Astrocyte (in vitro differentiated cells and primary cell): ENCODE measurements around the gene KIAA0319L. TPM values are rescaled to one million over a fixed set of nuclear protein-coding genes. Genes with fewer than 3 reads are reported as not detected.

Experiments
- DNase-seq: peaks from one replicate; pipeline ENCODE4 v3.0.0-alpha.2; 2010; ENCODE audit warnings: low read depth
- FAIRE-seq: peaks from 2 replicates; lab custom pipeline; 2011; peaks lifted over from hg19 to GRCh38; lab: Jason Lieb, UNC
- H2AFZ ChIP-seq: 2 replicates; pipeline ENCODE4 v1.6.0; 2012; ENCODE audit warnings: low read depth, low read length, inconsistent platforms
- H3K27ac ChIP-seq: 2 replicates; pipeline ENCODE4 v1.5.1; 2011; ENCODE audit warnings: low read depth, low read length, inconsistent platforms
- H3K27me3 ChIP-seq: 2 replicates; pipeline ENCODE4 v1.6.0; 2011; ENCODE audit warnings: low read length, inconsistent platforms; ENCODE audit not compliant: insufficient read depth
- H3K36me3 ChIP-seq: 2 replicates; pipeline ENCODE4 v1.5.1; 2011; ENCODE audit warnings: low read length, inconsistent platforms; ENCODE audit not compliant: insufficient read depth
- H3K4me1 ChIP-seq: 2 replicates; pipeline ENCODE4 v1.5.1; 2011; ENCODE audit warnings: low read length, inconsistent platforms; ENCODE audit not compliant: insufficient read depth
- H3K4me2 ChIP-seq: 2 replicates; pipeline ENCODE4 v1.6.0; 2012; ENCODE audit warnings: low read length, inconsistent platforms
- H3K4me3 ChIP-seq: 2 replicates; pipeline ENCODE4 v1.5.1; 2011; ENCODE audit warnings: low read depth, mild to moderate bottlenecking, low read length, inconsistent platforms; ENCODE audit not compliant: insufficient read depth
- H3K79me2 ChIP-seq: 2 replicates; pipeline ENCODE4 v1.6.0; 2012; ENCODE audit warnings: mild to moderate bottlenecking, low read length, inconsistent platforms; ENCODE audit not compliant: insufficient read depth
- H3K9ac ChIP-seq: 2 replicates; pipeline ENCODE4 v1.6.0; 2012; ENCODE audit warnings: mild to moderate bottlenecking, low read length, inconsistent platforms
- H3K9me3 ChIP-seq: 2 replicates; pipeline ENCODE4 v1.5.1; 2012; ENCODE audit warnings: low read depth, mild to moderate bottlenecking, low read length, inconsistent platforms; ENCODE audit not compliant: insufficient read depth
- H4K20me1 ChIP-seq: 2 replicates; pipeline ENCODE4 v1.6.0; 2012; ENCODE audit warnings: low read length, inconsistent platforms; ENCODE audit not compliant: insufficient read depth
- H3K27ac Mint-ChIP-seq: one replicate; pipeline ENCODE4 v1.8.0; 2021; ENCODE audit warnings: mild to moderate bottlenecking, mixed read lengths; ENCODE audit not compliant: unreplicated experiment
- H3K27me3 Mint-ChIP-seq: one replicate; pipeline ENCODE4 v1.8.0; 2021; ENCODE audit warnings: low read depth, mixed read lengths; ENCODE audit not compliant: unreplicated experiment
- H3K36me3 Mint-ChIP-seq: one replicate; pipeline ENCODE4 v1.8.0; 2021; ENCODE audit warnings: low read depth, mixed read lengths; ENCODE audit not compliant: unreplicated experiment
- H3K4me1 Mint-ChIP-seq: one replicate; pipeline ENCODE4 v1.8.0; 2021; ENCODE audit warnings: low read depth, mixed read lengths; ENCODE audit not compliant: unreplicated experiment
- H3K4me3 Mint-ChIP-seq: one replicate; pipeline ENCODE4 v1.8.0; 2021; ENCODE audit warnings: mild to moderate bottlenecking, moderate library complexity, mixed read lengths; ENCODE audit not compliant: unreplicated experiment
- H3K9me3 Mint-ChIP-seq: one replicate; pipeline ENCODE4 v1.8.0; 2021; ENCODE audit warnings: mild to moderate bottlenecking, mixed read lengths; ENCODE audit not compliant: unreplicated experiment
- CTCF ChIP-seq: IDR thresholded peaks from 2 replicates; pipeline ENCODE4 v1.5.1; 2011; ENCODE audit warnings: low read depth, mild to moderate bottlenecking, inconsistent platforms, low read length, moderate library complexity; ENCODE audit not compliant: insufficient read depth
- EZH2 ChIP-seq: IDR thresholded peaks from 2 replicates; pipeline ENCODE4 v1.6.1; 2012; ENCODE audit warnings: mild to moderate bottlenecking, low read length, inconsistent platforms; ENCODE audit not compliant: insufficient read depth
- total RNA-seq: library from RNA; stranded (reverse); gene quantifications from 2 replicates; pipeline ENCODE4 v1.2.1, GENCODE V29; 2021

The KIAA0319L gene
- total RNA-seq, 1 donor from 2014 or later = 42.5 TPM

DNA sequence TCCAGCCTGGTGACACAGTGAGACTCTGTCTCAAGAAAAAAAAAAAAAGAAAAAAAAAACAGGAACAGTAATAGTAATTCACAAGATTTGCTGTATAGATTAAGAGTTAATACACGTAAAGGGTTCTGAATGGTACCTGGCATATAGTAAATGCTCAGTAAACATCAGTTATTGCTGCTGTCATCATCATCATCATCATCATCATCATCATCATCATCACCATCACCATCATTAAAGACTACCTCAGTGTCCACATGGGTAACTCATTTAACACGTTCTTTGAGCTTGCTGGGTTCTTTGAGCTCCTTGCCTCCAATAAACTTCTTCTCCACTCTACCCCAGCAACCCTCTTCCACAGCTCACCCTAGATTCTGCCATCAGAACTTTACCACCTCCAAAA, 55.0 kb downstream of the KIAA0319L start:
- Histone ChIP-seq H3K4me3 (no peak overlapping the region), H4K20me1 (peaks cover 41% of the 10 kb centered on the region), H3K36me3 (no peaks in the 10 kb centered on the region), H2AFZ (no peak overlapping the region), H3K4me1 (peaks cover 11% of the 10 kb centered on the region), H3K9ac (no peak overlapping the region), H3K9me3 (no peaks in the 10 kb centered on the region), H3K27me3 (no peaks in the 10 kb centered on the region), H3K79me2 (no peaks in the 10 kb centered on the region), H3K27ac (no peak overlapping the region), H3K4me2 (no peak overlapping the region)
- Mint-ChIP-seq H3K4me1 (peaks cover 10% of the 10 kb centered on the region), H3K27me3 (no peaks in the 10 kb centered on the region), H3K36me3 (peaks cover 1% of the 10 kb centered on the region), H3K4me3 (no peak overlapping the region), H3K9me3 (no peaks in the 10 kb centered on the region), H3K27ac (no peak overlapping the region)
- DNase-seq (no peak), FAIRE-seq (no peak)
- TF ChIP-seq CTCF (no peak), EZH2 (no peak)

DNA sequence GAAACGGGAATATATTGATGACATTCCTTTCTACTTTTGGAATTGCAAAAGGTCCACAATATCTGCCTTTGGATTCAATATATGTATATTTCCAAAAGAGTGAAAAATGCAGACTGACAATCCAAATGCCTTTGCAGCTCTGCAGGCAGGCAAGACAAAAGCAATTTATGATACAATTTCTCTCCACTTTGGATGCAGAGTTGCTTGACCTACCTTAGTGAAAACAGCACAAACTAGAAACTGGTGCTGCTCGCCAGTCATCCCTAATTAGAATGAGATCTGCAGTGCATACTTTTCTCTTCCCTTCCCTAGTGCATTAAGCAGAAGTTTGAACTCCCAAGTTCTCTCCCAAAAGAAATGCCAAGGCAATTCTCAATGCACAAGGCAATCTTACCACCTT, 56.8 kb downstream of the KIAA0319L start:
- no peaks in the 10 kb centered on the region for H3K9me3 Mint-ChIP-seq
- H3K27me3 ChIP-seq = no peaks in the 10 kb centered on the region
- peaks cover 3% of the 10 kb centered on the region for H3K4me1 Mint-ChIP-seq
- H3K4me1 ChIP-seq = no peaks in the 10 kb centered on the region
- H3K9me3 ChIP-seq = no peaks in the 10 kb centered on the region
- no peak overlapping the region for H3K27ac Mint-ChIP-seq
- no peak overlapping the region for H3K27ac ChIP-seq
- peaks cover 26% of the 10 kb centered on the region for H4K20me1 ChIP-seq
- no peak overlapping the region for H2AFZ ChIP-seq
- H3K27me3 Mint-ChIP-seq = no peaks in the 10 kb centered on the region
- no peak overlapping the region for H3K4me2 ChIP-seq
- FAIRE-seq = no peak
- H3K36me3 Mint-ChIP-seq = peaks cover 1% of the 10 kb centered on the region
- no peak overlapping the region for H3K9ac ChIP-seq
- no peak overlapping the region for H3K4me3 ChIP-seq
- H3K79me2 ChIP-seq = no peaks in the 10 kb centered on the region
- no peak for DNase-seq
- no peak overlapping the region for H3K4me3 Mint-ChIP-seq
- TF ChIP-seq CTCF (no peak), EZH2 (no peak)
- no peaks in the 10 kb centered on the region for H3K36me3 ChIP-seq

- Histone ChIP-seq H3K4me3 (no peak overlapping the region), H3K27ac (no peak overlapping the region), H3K9me3 (no peaks in the 10 kb centered on the region), H4K20me1 (peaks cover 20% of the 10 kb centered on the region), H3K27me3 (no peaks in the 10 kb centered on the region), H3K9ac (no peak overlapping the region), H3K4me2 (no peak overlapping the region), H2AFZ (no peak overlapping the region), H3K79me2 (no peaks in the 10 kb centered on the region), H3K36me3 (no peaks in the 10 kb centered on the region), H3K4me1 (no peaks in the 10 kb centered on the region)
- Mint-ChIP-seq H3K9me3 (no peaks in the 10 kb centered on the region), H3K27ac (no peak overlapping the region), H3K4me3 (no peak overlapping the region), H3K27me3 (no peaks in the 10 kb centered on the region), H3K4me1 (peaks cover 1% of the 10 kb centered on the region), H3K36me3 (no peaks in the 10 kb centered on the region)
- no peak for TF ChIP-seq EZH2
- no peak for TF ChIP-seq CTCF
- DNase-seq (no peak), FAIRE-seq (no peak)
Measured at GRCh38 chr1:35499652-35500176, 57.5 kb downstream of the KIAA0319L start.
